Mesothelial cell of epicardium (in vitro differentiated cells): Measurements from ENCODE around the gene ERCC2. TPM values are rescaled to one million over a fixed set of nuclear protein-coding genes. Genes with fewer than 3 reads are reported as not detected.
A peak's percentile ranks its signal among the peaks of the same experiment; 100 is the strongest.

ENCODE experiments used
- DNase-seq, 2 experiments: peaks; one replicate each; pipeline ENCODE4 v3.0.0; 2021; ENCODE audit warnings: low spot score in 2 of 2; ENCODE audit not compliant: unreplicated experiment in 2 of 2
- H3K27ac Mint-ChIP-seq: 2 replicates; pipeline ENCODE4 v1.8.0; 2021; ENCODE audit warnings: mixed read lengths
- H3K27me3 Mint-ChIP-seq: 2 replicates; pipeline ENCODE4 v1.8.0; 2021; ENCODE audit warnings: low read depth, mixed read lengths
- H3K36me3 Mint-ChIP-seq: 2 replicates; pipeline ENCODE4 v1.8.0; 2021; ENCODE audit warnings: mixed read lengths
- H3K4me1 Mint-ChIP-seq: 2 replicates; pipeline ENCODE4 v1.8.0; 2021; ENCODE audit warnings: mixed read lengths
- H3K4me3 Mint-ChIP-seq: 2 replicates; pipeline ENCODE4 v1.8.0; 2021; ENCODE audit warnings: mild to moderate bottlenecking, moderate library complexity, mixed read lengths
- H3K9me3 Mint-ChIP-seq: 2 replicates; pipeline ENCODE4 v1.8.0; 2021; ENCODE audit warnings: mixed read lengths
- total RNA-seq: library from RNA; stranded (reverse); gene quantifications from 3 replicates; pipeline ENCODE4 v1.2.1, GENCODE V29; 2021
- TF ChIP-seq, protein P1 (sequence below): fragments of 200-600 bp; sonication (generic); IDR thresholded peaks from one replicate; pipeline ENCODE4 v1.5.0; 2021; ENCODE audit warnings: antibody characterized with exemption; ENCODE audit not compliant: unreplicated experiment

The ERCC2 gene
- total RNA-seq, 1 donor from 2014 or later, result 62.7 TPM

- Mint-ChIP-seq H3K27ac (no peak overlapping the region), H3K27me3 (peaks cover 4% of the 10 kb centered on the region), H3K9me3 (no peaks in the 10 kb centered on the region), H3K4me1 (peaks cover 9% of the 10 kb centered on the region), H3K36me3 (peaks cover 10% of the 10 kb centered on the region), H3K4me3 (no peak overlapping the region)
- TF ChIP-seq, protein P1, sequence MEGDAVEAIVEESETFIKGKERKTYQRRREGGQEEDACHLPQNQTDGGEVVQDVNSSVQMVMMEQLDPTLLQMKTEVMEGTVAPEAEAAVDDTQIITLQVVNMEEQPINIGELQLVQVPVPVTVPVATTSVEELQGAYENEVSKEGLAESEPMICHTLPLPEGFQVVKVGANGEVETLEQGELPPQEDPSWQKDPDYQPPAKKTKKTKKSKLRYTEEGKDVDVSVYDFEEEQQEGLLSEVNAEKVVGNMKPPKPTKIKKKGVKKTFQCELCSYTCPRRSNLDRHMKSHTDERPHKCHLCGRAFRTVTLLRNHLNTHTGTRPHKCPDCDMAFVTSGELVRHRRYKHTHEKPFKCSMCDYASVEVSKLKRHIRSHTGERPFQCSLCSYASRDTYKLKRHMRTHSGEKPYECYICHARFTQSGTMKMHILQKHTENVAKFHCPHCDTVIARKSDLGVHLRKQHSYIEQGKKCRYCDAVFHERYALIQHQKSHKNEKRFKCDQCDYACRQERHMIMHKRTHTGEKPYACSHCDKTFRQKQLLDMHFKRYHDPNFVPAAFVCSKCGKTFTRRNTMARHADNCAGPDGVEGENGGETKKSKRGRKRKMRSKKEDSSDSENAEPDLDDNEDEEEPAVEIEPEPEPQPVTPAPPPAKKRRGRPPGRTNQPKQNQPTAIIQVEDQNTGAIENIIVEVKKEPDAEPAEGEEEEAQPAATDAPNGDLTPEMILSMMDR, result no peak
- no peak for DNase-seq
Measured at GRCh38 chr19:45380107-45380506, 9.7 kb upstream of the ERCC2 start.

DNA sequence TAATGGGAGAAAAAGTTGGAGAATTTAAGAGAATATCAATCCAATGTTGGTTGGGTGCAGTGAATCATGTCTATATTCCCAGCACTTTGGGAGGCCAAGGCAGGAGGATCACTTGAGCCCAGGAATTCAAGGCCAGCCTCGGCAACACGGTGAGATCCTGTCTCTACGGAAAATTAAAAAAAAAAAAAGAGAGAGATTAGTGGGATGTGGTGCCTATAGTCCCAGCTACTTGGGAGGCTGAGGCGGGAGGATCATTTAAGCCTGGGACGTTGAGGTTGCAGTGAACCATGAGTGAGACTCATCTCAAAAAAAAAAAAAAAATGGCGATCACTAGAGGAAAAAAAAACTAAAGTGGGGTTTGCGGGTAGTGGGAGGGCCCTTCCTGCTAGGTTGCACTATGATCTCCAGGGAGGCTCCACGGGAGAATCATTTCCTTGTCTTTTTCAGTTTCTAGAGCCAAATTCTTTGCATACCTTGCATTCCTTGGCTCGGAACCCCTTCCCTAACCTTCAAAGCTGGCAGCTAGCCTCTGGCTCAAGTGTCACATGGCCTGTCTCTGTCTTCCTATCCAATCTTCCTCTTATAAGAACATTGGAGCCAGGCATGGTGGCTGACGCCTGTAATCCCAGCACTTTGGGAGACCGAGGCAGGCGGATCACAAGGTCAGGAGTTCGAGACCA is 5.8 kb upstream of the ERCC2 start:
- H3K9me3 Mint-ChIP-seq, result no peaks in the 10 kb centered on the region
- peaks cover 12% of the 10 kb centered on the region for H3K4me1 Mint-ChIP-seq
- no peaks in the 10 kb centered on the region for H3K27me3 Mint-ChIP-seq
- peak overlapping the region; percentile 93 for H3K27ac Mint-ChIP-seq
- no peak overlapping the region for H3K4me3 Mint-ChIP-seq
- TF ChIP-seq, protein P1, result no peak
- peak in 1 of 2 experiments; percentile 44 for DNase-seq
- peaks cover under 1% of the 10 kb centered on the region for H3K36me3 Mint-ChIP-seq

- Mint-ChIP-seq H3K4me3 (peak overlapping the region; percentile 54), H3K27ac (peak overlapping the region; percentile 50), H3K9me3 (no peaks in the 10 kb centered on the region), H3K27me3 (no peaks in the 10 kb centered on the region), H3K4me1 (peaks cover 12% of the 10 kb centered on the region), H3K36me3 (no peaks in the 10 kb centered on the region)
- TF ChIP-seq, protein P1, result no peak
- DNase-seq, result no peak
Measured at GRCh38 chr19:45368737-45369340, 1.5 kb downstream of the ERCC2 start.

DNA sequence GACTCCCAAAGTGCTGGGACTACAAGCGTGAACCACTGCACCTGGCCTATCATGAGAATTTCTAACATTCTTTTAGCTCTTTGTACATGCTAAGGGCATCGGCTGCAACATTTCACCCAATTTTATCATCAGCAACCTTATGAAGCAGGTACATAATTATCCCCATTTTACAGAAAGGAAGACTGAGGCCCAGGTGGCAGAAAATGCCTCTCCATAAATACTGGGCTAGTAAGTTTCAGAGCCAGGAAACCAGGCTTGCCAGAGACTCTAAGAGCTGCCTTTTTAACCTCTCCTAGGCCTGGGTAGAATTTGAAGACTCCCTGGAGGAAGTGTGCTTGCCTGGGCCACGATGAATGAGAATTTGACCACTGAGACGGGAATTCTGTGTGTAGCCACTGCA is 2.2 kb downstream of the ERCC2 start:
- Mint-ChIP-seq H3K36me3 (peaks cover 2% of the 10 kb centered on the region), H3K9me3 (no peaks in the 10 kb centered on the region), H3K4me1 (peaks cover 12% of the 10 kb centered on the region), H3K4me3 (no peak overlapping the region), H3K27me3 (no peaks in the 10 kb centered on the region), H3K27ac (no peak overlapping the region)
- TF ChIP-seq, protein P1, result no peak
- DNase-seq, result no peak

DNA sequence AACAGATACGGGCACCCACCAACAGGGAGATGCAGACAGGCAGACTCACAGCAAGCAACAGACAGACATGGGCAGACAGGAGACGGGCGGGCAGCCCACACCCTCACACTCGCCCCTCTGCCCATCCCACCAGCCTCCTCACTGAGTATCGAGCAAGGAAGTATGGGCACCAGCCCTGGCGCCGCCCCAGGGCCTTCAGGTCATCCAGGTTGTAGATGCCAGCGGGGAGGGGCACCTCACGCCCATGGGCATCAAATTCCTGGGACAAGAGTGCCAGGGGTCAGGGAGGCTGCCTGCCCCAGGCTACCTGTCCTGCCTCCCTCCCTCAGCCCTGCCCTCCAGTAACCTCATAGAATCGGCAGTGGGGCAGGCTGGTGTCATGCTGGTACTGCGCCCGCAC is 5.7 kb downstream of the ERCC2 start:
- Mint-ChIP-seq H3K27me3 (no peaks in the 10 kb centered on the region), H3K27ac (no peak overlapping the region), H3K4me1 (peaks cover 4% of the 10 kb centered on the region), H3K36me3 (peaks cover 11% of the 10 kb centered on the region), H3K9me3 (no peaks in the 10 kb centered on the region), H3K4me3 (no peak overlapping the region)
- TF ChIP-seq, protein P1, result no peak
- DNase-seq, result no peak
